ENCODE measurements around the gene MAP2K5.

GRCh38 chr15:67836955-67837354, 294.5 kb downstream of the MAP2K5 start:
- TF ChIP-seq CTCF (IDR thresholded peaks at IDR 0.05; ENCODE audit: low read depth, low read length), result no peak
- no peak for TF ChIP-seq EZH2phosphoT487 (IDR thresholded peaks at IDR 0.05; ENCODE audit: low read depth)

All from OCI-LY3 (cell line).